HG03196 (cell line): ENCODE measurements around the gene FLVCR1.
A peak's percentile ranks its signal among the peaks of the same experiment; 100 is the strongest.
"Not testable (repeated sequence)": the region's sequence is repeated elsewhere in the genome, so short reads cannot be mapped to it uniquely, and the experiment has no call there.

Experiments
- ATAC-seq: cut with Tn5 transposase; IDR thresholded peaks from one replicate; pipeline ENCODE4 v1.9.1; 2021; ENCODE audit not compliant: unreplicated experiment

FLVCR1 gene

GRCh38 chr1:212857992-212858460, at the start of gene FLVCR1:
FLVCR1 (plus strand) TSS chr1:212858275; CDS start chr1:212858453, 178 bp downstream.
- ATAC-seq, result peak; percentile 97

DNA sequence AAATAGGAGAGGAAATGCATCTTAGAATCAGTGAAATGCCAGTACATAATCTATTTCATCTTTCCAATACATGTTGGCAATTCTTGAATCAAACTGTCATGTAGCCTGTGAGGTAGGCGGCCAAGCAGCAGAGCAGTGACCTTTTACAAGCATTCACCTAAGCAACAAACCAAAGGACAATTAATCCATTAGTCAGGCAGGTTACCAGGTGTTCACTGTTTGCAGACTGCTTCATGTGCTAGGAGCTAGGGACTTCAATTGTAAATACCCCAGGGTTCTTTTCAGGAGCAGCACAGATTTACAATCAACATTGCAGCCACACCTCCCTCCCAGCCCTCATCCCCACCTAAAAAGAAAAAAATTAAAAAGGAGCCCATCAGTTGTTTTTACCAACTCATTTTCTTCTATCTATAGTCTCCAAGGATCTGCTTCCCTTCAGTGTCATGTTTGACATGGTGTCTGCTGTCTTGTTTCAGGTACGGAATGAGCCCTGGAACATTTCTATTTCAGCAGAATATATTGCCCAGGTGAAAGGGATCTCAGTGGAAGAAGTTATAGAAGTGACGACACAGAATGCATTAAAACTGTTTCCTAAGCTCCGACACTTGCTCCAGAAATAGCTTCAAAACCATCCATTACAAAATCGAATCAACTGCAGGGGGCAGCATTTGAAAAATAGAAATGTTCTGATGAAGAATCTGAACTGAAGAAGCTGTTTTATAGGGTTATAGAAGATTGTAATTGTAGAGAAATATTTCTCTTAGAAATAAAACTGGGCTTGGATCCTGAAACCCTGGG, 43.3 kb upstream of the FLVCR1 start:
- no peak for ATAC-seq

DNA sequence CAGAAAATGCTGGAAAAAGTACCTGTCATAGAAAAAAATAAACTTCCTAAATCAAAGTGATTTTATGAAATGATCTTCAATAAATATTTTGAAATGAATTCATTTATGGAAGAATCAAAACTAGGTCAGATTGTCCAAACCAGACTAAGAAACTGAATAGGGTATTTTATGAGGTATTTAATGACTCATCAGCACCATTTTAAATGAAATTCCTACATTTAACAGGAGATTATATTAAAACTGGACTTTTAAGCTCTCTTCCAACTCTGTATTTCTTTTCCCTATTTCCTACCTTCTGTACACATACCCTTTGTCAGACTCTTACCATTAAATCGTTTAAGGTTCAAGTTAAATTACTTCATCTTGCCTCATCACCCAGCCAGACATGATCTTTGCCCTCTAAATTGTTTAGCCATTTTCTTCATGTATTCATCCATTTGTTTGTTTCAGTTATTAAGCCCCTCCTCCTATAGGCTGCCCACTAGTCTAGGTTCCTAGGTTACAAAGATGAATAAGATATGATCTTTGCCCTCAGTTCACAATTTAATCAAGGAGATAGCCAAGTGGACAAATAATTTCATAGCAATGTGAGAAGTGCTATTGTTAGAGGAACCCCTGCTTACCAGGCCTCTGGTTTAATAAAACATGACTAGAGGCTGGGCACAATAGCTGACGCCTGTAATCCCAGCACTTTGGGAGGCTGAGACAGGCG, 41.4 kb upstream of the FLVCR1 start:
- no peak for ATAC-seq

- ATAC-seq, result no peak
Observed at GRCh38 chr1:212819726-212820125, 38.3 kb upstream of the FLVCR1 start.

- ATAC-seq, result no peak
Observed at GRCh38 chr1:212820969-212821368, 37.1 kb upstream of the FLVCR1 start.

GRCh38 chr1:212822956-212823355, 35.1 kb upstream of the FLVCR1 start:
- no peak for ATAC-seq

DNA sequence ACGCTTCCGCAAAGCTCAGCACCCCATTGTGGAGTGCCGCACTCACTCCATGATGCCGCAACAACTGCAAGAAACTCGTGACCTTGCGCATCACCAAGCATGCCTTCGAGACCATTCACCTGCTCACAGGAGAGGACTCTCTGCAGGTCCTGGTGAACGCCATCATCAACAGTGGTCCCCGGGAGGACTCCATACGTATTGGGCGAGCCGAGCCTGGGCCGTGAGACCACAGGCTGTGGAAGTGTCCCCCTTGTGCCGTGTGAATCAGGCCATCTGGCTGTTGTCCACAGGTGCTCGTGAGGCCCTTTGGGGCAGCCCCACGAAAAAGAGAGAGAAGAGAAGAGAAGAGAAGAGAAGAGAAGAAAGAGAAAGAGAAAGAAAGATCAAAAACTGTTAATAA, 33.9 kb upstream of the FLVCR1 start:
- ATAC-seq, result no peak

- ATAC-seq, result no peak
Observed at GRCh38 chr1:212825798-212826452, 32.1 kb upstream of the FLVCR1 start.

GRCh38 chr1:212827171-212827776, 30.8 kb upstream of the FLVCR1 start:
- no peak for ATAC-seq

DNA sequence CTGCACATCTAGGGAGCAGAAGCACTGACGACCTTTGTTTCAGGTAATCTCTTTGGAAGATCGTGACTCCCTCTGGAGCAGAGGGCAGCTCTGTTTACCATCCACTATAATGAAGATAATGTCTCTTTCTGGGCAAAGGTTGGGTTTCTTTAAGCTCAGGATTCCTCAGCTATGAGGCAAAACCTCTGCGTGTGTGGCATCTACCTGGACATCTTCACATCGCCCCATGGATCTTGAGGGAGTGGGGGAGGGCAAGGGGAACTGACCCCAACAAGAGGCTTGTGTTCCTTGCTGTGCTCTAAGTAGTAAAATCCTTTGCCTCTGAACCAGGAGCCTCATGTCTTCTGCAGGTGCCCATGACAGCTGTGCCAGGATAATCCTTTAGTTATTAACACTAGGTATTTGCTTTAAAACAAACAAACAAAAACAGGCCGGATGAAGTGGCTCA, 30.2 kb upstream of the FLVCR1 start:
- ATAC-seq, result no peak

DNA sequence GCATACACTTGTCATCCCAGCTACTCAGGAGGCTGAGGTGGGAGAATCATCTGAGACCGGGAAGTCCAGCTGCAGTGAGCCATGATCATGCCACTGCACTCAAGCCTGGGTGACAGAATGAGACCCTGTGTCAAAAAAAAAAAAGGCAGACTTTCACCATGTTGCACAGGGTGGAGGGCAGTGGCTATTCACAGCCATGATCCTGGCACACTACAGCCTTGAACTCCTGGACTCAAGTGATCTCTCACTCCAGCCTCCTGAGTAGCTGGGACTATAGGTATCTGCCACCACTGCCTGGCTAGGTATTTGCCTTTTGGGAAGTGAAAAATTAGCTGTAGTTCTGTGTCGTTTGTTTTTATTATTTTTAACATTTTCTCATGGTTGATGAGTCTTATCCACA, 29.7 kb upstream of the FLVCR1 start:
- ATAC-seq, result no peak

DNA sequence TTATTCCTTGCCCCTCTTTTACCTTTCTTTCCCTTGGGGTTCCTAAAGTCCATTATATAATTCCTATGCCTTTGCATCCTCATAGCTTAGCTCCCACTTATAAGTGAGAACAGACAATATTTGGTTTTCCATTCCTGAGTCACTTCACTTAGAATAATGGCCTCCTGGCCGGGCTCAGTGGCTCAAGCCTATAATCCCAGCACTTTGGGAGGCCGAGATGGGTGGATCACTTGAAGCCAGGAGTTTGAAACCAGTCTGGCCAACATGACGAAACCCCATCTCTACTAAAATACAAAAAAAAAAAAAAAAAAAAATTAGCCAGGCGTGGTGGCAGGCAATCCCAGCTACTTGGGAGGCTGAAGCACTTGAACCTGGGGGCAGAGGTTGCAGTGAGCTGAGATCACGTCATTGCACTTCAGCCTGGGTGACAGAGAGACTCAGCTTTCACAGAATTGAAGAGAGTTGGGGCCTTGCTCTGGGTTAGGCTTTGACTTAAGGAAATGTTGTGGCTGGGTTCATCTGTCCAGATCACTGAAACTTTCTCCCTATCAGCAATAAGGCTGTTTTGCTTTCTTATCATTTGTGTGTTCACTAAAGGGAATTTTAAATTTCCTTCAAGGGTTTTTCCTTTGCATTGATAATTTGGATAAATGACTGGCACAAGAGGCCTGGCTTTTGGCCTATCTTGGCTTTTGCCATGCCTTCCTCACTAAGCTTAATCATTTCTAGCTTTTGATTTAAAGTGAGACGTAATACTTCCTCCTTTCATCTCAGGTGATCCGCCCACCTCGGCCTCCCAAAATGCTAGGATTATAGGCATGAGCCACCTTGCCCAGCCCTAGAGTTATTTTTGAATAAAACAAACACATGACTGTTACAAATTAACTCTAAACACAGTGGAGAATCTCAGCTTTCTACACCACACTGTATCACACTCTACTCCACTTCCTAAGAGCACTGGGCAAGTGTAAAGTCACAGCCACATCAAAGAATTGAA, 24.6 kb upstream of the FLVCR1 start:
- ATAC-seq, result peak; percentile 93

GRCh38 chr1:212838145-212838544, 19.9 kb upstream of the FLVCR1 start:
- no peak for ATAC-seq

GRCh38 chr1:212844521-212844920, 13.6 kb upstream of the FLVCR1 start:
- ATAC-seq, result not testable (repeated sequence)

GRCh38 chr1:212847549-212847948, 10.5 kb upstream of the FLVCR1 start, which contains the start of gene SPATA45:
SPATA45 (minus strand) TSS chr1:212847649; CDS start chr1:212836149, 11,500 bp downstream.
- ATAC-seq, result no peak

DNA sequence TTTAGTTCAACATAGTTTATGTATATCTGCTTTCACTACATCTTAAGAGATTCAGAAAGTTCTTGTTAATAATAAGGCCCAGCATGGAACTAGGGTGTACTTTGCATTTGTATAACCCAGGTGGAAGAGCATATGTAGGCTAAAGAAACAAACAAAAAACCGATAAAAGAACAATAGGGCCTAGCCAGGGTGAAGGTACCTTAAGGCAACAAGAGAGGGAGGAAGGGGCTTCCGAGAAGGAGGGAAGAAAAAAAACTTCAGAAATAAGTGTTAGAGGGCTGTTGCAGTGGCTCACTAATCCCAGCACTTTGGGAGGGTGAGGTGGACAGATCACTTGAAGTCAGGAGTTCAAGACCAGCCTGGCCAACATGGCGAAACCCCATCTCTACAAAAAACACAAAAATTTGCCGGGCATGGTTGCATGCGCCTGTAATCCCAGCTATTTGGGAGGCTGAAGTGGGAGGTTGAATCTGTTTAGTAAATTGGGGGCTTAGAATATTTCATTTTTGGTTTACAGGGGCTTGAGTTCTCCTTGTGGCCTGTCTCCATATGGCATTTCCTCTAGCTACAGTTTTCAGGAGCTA, 5.9 kb upstream of the FLVCR1 start:
- no peak for ATAC-seq

GRCh38 chr1:212853658-212854057, 4.4 kb upstream of the FLVCR1 start:
- ATAC-seq, result no peak

GRCh38 chr1:212856755-212857154, 1.3 kb upstream of the FLVCR1 start:
- no peak for ATAC-seq

- peak; percentile 18 for ATAC-seq
Observed at GRCh38 chr1:212858461-212859265, 588 bp downstream of the FLVCR1 start.
